ENCODE results near the gene COA6. TPM values are rescaled to one million over a fixed set of nuclear protein-coding genes. Genes with fewer than 3 reads are reported as not detected.

The COA6 gene
- total and polyA plus RNA-seq, 2 of the 8 experiments (the other 6 are each of a cell fraction or from before 2014, with no cell fraction given): 22.9 to 44.9 TPM

DNA sequence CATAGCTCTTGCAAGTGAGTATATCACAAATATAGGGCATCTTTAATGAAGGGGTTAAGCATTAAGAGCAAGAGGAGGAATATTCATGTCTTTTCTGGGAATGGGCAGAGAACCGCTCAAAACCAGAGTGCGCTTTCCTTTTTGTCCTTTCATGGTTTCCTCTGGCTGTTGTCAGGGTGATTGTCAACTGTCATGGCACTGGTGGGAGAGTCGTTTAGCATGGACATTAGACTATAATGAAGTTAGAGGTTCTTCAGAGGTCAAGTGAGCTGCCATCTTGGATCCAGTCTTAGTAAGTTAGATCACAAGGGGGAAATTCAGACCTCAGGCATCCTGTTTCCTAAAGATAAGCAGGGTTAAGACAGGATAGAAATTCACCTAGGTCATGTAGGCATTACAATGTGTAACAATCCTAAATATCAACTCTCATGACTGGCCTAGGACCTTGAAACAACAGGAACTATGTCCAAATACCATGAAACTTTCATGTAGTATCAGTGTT is 12.1 kb upstream of the COA6 start:
- Histone ChIP-seq H3K27ac (ENCODE audit: low read depth, low read length) (no peak overlapping the region), H4K5ac (ENCODE audit: insufficient read length, low read depth, low read length) (no peak overlapping the region), H3K23me2 (ENCODE audit: low read depth, low read length) (no peaks in the 10 kb centered on the region), H2BK5ac (ENCODE audit: low read depth, low read length) (no peak overlapping the region), H2AK5ac (ENCODE audit: low read depth, low read length) (no peak overlapping the region), H3K79me2 (ENCODE audit: control insufficient read depth in 1 of 2, insufficient read depth in 2 of 2, low read length in 2 of 2) (no peaks in the 10 kb centered on the region), H3K9me3 (ENCODE audit: insufficient read depth in 2 of 2, low read depth in 1 of 2, low read length in 1 of 2) (no peaks in the 10 kb centered on the region), H4K8ac (ENCODE audit: extremely low read depth, insufficient read depth, low read length) (no peak overlapping the region), H2BK20ac (ENCODE audit: low read length) (no peak overlapping the region), H2BK15ac (ENCODE audit: low read length) (no peak overlapping the region), H3K36me3 (ENCODE audit: control insufficient read depth in 2 of 4, insufficient read depth in 4 of 4, low read length in 3 of 4) (no peaks in the 10 kb centered on the region), H4K91ac (replicated peaks; ENCODE audit: insufficient read length, low read length) (no peak overlapping the region), H3K56ac (replicated peaks; ENCODE audit: insufficient read length, low read depth, low read length) (no peak overlapping the region), H3K23ac (ENCODE audit: insufficient read length) (no peak overlapping the region), H2AFZ (ENCODE audit: low read length) (no peak overlapping the region; the same call in 1 of the 2 replicates), H4K20me1 (replicated peaks in 1 of 2; ENCODE audit: control insufficient read depth in 1 of 2, insufficient read depth in 2 of 2, low read length in 2 of 2) (no peaks in the 10 kb centered on the region), H3K27me3 (replicated peaks in 1 of 4; ENCODE audit: control insufficient read depth in 3 of 4, extremely low read depth in 1 of 4, insufficient read depth in 3 of 4, low read length in 3 of 4) (no peaks in the 10 kb centered on the region), H3K14ac (ENCODE audit: insufficient read length) (no peak overlapping the region), H3K18ac (ENCODE audit: extremely low read depth, low read length) (no peak overlapping the region), H3K4me1 (replicated peaks in 1 of 4; ENCODE audit: control insufficient read depth in 3 of 4, insufficient read depth in 4 of 4, low read length in 3 of 4) (peaks cover 0 to 3% (median 0%) of the 10 kb centered on the region in 4 experiments; a peak in 1 of 7 replicates), H3K4me2 (ENCODE audit: insufficient read depth in 1 of 2, low read depth in 2 of 2, low read length in 2 of 2) (no peak overlapping the region), H3K9ac (replicated peaks in 1 of 4; ENCODE audit: extremely low read depth in 1 of 4, low read depth in 3 of 4, low read length in 3 of 4) (no peak overlapping the region), H2BK12ac (ENCODE audit: low read depth, low read length) (no peak overlapping the region), H3K4ac (replicated peaks; ENCODE audit: insufficient read length, low read depth, low read length) (no peak overlapping the region), H3K4me3 (ENCODE audit: extremely low read depth in 1 of 4, insufficient read depth in 2 of 4, low read depth in 3 of 4, low read length in 4 of 4) (no peak overlapping the region), H2BK120ac (replicated peaks; ENCODE audit: low read depth, low read length) (no peak overlapping the region), H3K79me1 (ENCODE audit: low read depth, low read length) (no peaks in the 10 kb centered on the region)
- DNase-seq (ENCODE audit: low read depth in 1 of 2, low spot score in 2 of 2) (no peak), FAIRE-seq (no peak)
- 95% methylated on average over 3 of the region's 3 CpGs; no CpG with 5 or more reads in 1 of the 2 experiments for WGBS, 2 experiments (ENCODE audit: extremely low coverage in 1 of 2, insufficient coverage in 1 of 2, insufficient read length in 1 of 2, insufficient replicate concordance in 2 of 2, low coverage in 1 of 2, low lambda C conversion rate in 2 of 2, missing lambda C conversion rate in 1 of 2)
- no peak for TF ChIP-seq SIX5 (IDR thresholded peaks at IDR 0.05; ENCODE audit: low read depth, low read length)
- no peak for TF ChIP-seq CBX5 (IDR thresholded peaks at IDR 0.05; ENCODE audit: low read depth, low read length)
- no peak for TF ChIP-seq PHF8 (conservative IDR thresholded peaks at IDR 0.05; ENCODE audit: low read depth, low read length)
- TF ChIP-seq BACH1 (IDR thresholded peaks at IDR 0.05; ENCODE audit: low read length): no peak
- no peak for TF ChIP-seq TAF1 (IDR thresholded peaks at IDR 0.05; ENCODE audit: low read depth, low read length)
- TF ChIP-seq, protein P1, sequence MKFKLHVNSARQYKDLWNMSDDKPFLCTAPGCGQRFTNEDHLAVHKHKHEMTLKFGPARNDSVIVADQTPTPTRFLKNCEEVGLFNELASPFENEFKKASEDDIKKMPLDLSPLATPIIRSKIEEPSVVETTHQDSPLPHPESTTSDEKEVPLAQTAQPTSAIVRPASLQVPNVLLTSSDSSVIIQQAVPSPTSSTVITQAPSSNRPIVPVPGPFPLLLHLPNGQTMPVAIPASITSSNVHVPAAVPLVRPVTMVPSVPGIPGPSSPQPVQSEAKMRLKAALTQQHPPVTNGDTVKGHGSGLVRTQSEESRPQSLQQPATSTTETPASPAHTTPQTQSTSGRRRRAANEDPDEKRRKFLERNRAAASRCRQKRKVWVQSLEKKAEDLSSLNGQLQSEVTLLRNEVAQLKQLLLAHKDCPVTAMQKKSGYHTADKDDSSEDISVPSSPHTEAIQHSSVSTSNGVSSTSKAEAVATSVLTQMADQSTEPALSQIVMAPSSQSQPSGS (IDR thresholded peaks at IDR 0.05; ENCODE audit: low read length): no peak
- ChIA-PET POLR2A (ENCODE audit: partially characterized antibody) (interaction anchor here (0.8 kb wide), 1 partner anchor 12 kb away, joined by 4 read pairs; the partner anchor contains the start of gene COA6), CTCF (ENCODE audit: partially characterized antibody) (interaction anchor here (1.2 kb wide), 1 partner anchor 51 kb away, joined by 3 read pairs; no protein-coding TSS in a partner anchor)

Measured in H1 (cell line).